Breast epithelium (tissue), 4 donors: ENCODE measurements around the gene CFAP68. TPM values are rescaled to one million over a fixed set of nuclear protein-coding genes. Genes with fewer than 3 reads are reported as not detected.

Experiments used
- DNase-seq, 2 donors: peaks; one replicate each; pipeline ENCODE4 v3.0.0-alpha.2; 2019; ENCODE audit warnings: low spot score in 2 of 2
- H3K27ac ChIP-seq, 2 donors: fragments of 200-600 bp; sonication (generic) in 1 of 2; one replicate each; pipeline ENCODE4 v1.5.1; 2016 to 2019; ENCODE audit warnings: mild to moderate bottlenecking in 1 of 2
- H3K27me3 ChIP-seq, 2 donors: fragments of 200-600 bp; sonication (generic) in 1 of 2; one replicate each; pipeline versions ENCODE4 v1.5.1 to v1.6.0; 2017 to 2019; ENCODE audit warnings: control low read depth in 1 of 2, mild to moderate bottlenecking in 1 of 2
- H3K36me3 ChIP-seq: fragments of 200-600 bp; one replicate; pipeline ENCODE4 v1.5.1; 2019
- H3K4me1 ChIP-seq, 2 donors: fragments of 200-600 bp; sonication (generic); one replicate each; pipeline ENCODE4 v1.5.1; 2016 to 2019; ENCODE audit warnings: control low read depth in 1 of 2
- H3K4me3 ChIP-seq, 3 donors: fragments of 200-600 bp; sonication (generic); 1 replicate in 2 of 3; 2 replicates in 1 of 3; pipeline ENCODE4 v1.5.1; 2016 to 2019; ENCODE audit warnings: mild to moderate bottlenecking in 3 of 3, moderate library complexity in 2 of 3
- H3K9me3 ChIP-seq, 2 donors: fragments of 200-600 bp; sonication (generic) in 1 of 2; one replicate each; pipeline ENCODE4 v1.5.1; 2016 to 2019; ENCODE audit warnings: control low read depth in 1 of 2
- CTCF ChIP-seq, 3 donors: fragments of 450-650 bp; IDR thresholded peaks; one replicate each; pipeline ENCODE4 v1.5.1; 2016 to 2017; ENCODE audit warnings: antibody characterized with exemption in 3 of 3, mild to moderate bottlenecking in 3 of 3, moderate library complexity in 3 of 3
- POLR2A ChIP-seq: fragments of 450-650 bp; IDR thresholded peaks from one replicate; pipeline ENCODE4 v1.6.1; 2016; ENCODE audit warnings: antibody characterized with exemption, mild to moderate bottlenecking, moderate library complexity
- POLR2AphosphoS5 ChIP-seq, 3 donors: sonication (generic); formaldehyde crosslinking; IDR thresholded peaks; one replicate each; pipeline ENCODE4 v1.6.1; 2017; ENCODE audit warnings: antibody characterized with exemption in 3 of 3
- intact Hi-C: fragments of 100-400 bp; cut with DNase I; formaldehyde crosslinking; loops from one replicate; pipeline ENCODE4 v1.15.1; 2023; ENCODE audit warnings: low total_unique reads
- total RNA-seq, 3 donors: library from RNA; depleted of rRNA; stranded (reverse); fragments of >200 nt; gene quantifications; one replicate each; pipeline ENCODE4 v1.1.0, GENCODE V29; 2016

The CFAP68 gene
- total RNA-seq, 3 donors from 2014 or later = 29.6 to 35.1 (median 31.2) TPM

- intact Hi-C loops = no loop called here
- Histone ChIP-seq H3K36me3 (no peaks in the 10 kb centered on the region), H3K9me3 (no peaks in the 10 kb centered on the region), H3K27ac (no peak overlapping the region), H3K27me3 (no peaks in the 10 kb centered on the region), H3K4me1 (no peaks in the 10 kb centered on the region), H3K4me3 (no peak overlapping the region)
- no peak for TF ChIP-seq CTCF (IDR thresholded peaks at IDR 0.05)
- no peak for TF ChIP-seq POLR2AphosphoS5 (IDR thresholded peaks at IDR 0.05)
- no peak for TF ChIP-seq POLR2A
- DNase-seq = no peak
Measured at GRCh38 chr11:111906680-111907079, 27.3 kb downstream of the CFAP68 start.

- TF ChIP-seq POLR2A (no peak), CTCF (IDR thresholded peaks at IDR 0.05) (no peak), POLR2AphosphoS5 (IDR thresholded peaks at IDR 0.05) (no peak)
- H3K27me3 ChIP-seq = no peaks in the 10 kb centered on the region
- H3K4me1 ChIP-seq = no peaks in the 10 kb centered on the region
- H3K27ac ChIP-seq = peak overlapping the region; percentile 62 to 96
- H3K9me3 ChIP-seq = no peaks in the 10 kb centered on the region
- DNase-seq = no peak
- H3K4me3 ChIP-seq = peak overlapping the region in 2 of 3 donors; percentile 61 to 78
- H3K36me3 ChIP-seq = no peaks in the 10 kb centered on the region
- intact Hi-C loops = no loop called here
Measured at GRCh38 chr11:111908639-111909305, 29.4 kb downstream of the CFAP68 start.

GRCh38 chr11:111909378-111909777 lies 30.0 kb downstream of the CFAP68 start:
- no peaks in the 10 kb centered on the region for H3K4me1 ChIP-seq
- no peak for DNase-seq
- H3K36me3 ChIP-seq = no peaks in the 10 kb centered on the region
- H3K9me3 ChIP-seq = no peaks in the 10 kb centered on the region
- peak overlapping the region; percentile 61 to 78 (median 63) for H3K4me3 ChIP-seq
- no peaks in the 10 kb centered on the region for H3K27me3 ChIP-seq
- intact Hi-C loops = no loop called here
- peak overlapping the region; percentile 96 to 97 for H3K27ac ChIP-seq
- no peak for TF ChIP-seq CTCF (IDR thresholded peaks at IDR 0.05)
- TF ChIP-seq POLR2AphosphoS5 (IDR thresholded peaks at IDR 0.05) = no peak
- TF ChIP-seq POLR2A = no peak

GRCh38 chr11:111910676-111911562 lies 31.6 kb downstream of the CFAP68 start:
- Histone ChIP-seq H3K9me3 (no peaks in the 10 kb centered on the region), H3K4me1 (no peaks in the 10 kb centered on the region)
- intact Hi-C loops = no loop called here

More at GRCh38 chr11:111910676-111911562, 31.6 kb downstream of the CFAP68 start:
- Histone ChIP-seq H3K27me3 (no peaks in the 10 kb centered on the region), H3K36me3 (no peaks in the 10 kb centered on the region), H3K4me3 (peak overlapping the region; percentile 61 to 78 (median 63)), H3K27ac (peak overlapping the region; percentile 96 to 97)
- peak in 1 of 3 donors; percentile 10 for TF ChIP-seq CTCF (IDR thresholded peaks at IDR 0.05)
- TF ChIP-seq POLR2AphosphoS5 (IDR thresholded peaks at IDR 0.05) = peak in 1 of 3 donors; percentile 47
- no peak for TF ChIP-seq POLR2A
- peak in 1 of 2 donors; percentile 85 for DNase-seq
